T follicular helper cell (primary cell): Measurements from ENCODE around the gene PCDHGB2.
"Not testable (repeated sequence)": the region's sequence is repeated elsewhere in the genome, so short reads cannot be mapped to it uniquely, and the experiment has no call there.

Experiments used
- DNase-seq: peaks from one replicate; pipeline ENCODE4 v3.0.0-alpha.2; 2020; ENCODE audit warnings: low read depth
- total RNA-seq, 2 experiments: gene quantifications; one replicate each; lab custom pipeline; 2026; lab: John Stamatoyannopoulos, UW

PCDHGB2 gene
- total RNA-seq, result 0 to 0.30 reads per million in 2 experiments

DNA sequence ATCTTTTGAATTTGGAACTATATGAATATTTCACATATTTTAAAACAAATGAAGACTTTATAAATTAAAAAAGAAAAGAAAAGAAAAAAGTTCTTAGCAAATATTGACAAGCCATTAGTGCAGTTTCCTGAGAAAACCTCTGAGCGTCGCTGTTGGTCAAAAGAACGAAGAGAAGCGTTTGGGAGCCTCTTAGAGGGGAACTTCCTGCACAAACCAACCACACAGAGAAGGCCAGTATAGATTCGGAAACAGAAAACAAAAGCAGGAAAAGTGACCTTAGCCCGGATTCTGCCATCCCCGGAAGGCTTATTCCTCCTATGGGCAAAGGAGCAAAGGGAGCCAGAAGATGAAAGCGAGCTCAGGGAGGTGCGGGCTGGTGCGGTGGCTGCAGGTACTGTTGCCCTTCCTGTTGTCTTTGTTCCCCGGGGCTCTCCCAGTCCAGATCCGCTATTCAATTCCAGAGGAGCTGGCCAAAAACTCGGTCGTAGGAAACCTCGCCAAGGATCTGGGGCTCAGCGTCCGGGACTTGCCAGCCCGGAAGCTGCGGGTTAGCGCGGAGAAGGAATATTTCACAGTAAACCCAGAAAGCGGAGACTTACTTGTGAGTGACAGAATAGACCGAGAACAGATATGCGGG, at the start of gene PCDHGB2:
TSS of gene PCDHGB2 (plus strand) at position 205 of the 637 bp plus-strand sequence. CDS start at position 347, 142 bp downstream.
- DNase-seq, result no peak

DNA sequence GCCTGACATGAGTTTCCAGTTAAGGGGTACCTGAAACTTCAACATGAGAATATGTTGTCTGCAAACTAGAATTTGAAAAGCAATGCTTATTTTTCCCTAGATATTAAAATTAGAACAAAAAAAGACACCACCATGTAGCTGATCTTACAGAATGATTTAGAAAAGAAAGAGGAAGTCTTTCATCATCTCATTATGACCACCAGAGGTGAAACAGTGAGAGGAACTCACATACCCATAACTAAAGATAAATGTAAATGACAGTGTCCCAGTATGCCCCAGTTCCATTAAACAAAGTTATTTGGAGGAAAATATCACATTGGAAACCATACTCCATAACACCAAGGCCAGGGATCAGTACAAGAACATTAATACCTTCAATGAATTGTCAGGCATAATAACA, 46.1 kb upstream of the PCDHGB2 start:
- no peak for DNase-seq

DNA sequence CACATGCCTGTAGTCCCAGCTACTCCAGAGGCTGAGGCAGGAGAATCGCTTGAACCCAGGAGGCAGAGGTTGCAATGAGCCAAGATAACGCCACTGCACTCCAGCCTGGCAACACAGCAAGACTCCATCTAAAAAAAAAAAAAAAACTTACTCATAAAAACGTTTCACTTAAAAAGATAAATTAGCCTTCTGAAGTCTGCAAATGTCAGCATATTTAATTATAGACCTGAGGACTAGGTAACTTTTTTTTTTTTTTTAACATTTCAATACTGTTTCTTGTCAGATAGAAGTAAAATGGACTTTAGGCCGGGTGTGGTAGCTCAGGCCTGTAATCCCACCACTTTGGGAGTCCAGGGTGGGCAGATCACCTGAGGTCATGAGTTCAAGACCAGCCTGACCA, 42.8 kb upstream of the PCDHGB2 start:
- not testable (repeated sequence) for DNase-seq

DNA sequence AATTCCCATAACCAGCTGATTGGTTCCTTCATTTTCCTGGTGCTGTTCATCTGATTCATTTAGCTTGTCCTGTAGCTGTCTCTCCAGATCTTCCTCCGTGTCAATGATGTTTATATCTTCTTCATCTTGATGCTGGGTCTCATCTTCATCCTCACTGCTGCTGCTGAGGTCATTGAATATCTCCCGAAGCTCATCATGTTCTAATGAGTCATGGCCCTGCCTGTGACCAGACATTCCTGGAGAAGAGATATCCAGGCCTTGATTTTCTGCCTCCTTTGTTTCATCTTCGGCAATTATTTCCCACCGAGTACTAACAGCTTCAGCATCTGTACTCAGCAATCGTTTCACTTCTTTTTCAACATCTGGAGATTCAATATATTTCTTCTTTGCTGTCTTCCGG, 40.6 kb upstream of the PCDHGB2 start:
- DNase-seq, result no peak

DNA sequence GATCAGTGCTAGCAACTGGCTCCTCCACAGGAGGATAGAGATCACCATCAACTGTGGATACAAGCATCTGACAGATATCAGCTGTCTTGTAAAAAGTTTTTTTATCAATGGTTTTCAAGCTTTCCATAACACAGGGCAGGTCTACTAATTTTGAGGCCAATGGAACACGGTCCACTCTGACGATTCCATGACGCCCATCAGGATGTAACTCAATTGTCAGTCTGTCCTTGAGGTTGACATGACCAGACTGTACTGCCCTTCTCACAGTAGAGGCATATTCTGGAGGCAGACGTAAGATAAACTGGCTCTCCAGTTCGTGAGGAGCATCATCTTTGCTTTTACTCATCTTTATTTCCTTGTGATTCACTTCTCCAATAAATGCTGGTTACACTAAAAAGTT, 40.1 kb upstream of the PCDHGB2 start:
- DNase-seq, result no peak

DNA sequence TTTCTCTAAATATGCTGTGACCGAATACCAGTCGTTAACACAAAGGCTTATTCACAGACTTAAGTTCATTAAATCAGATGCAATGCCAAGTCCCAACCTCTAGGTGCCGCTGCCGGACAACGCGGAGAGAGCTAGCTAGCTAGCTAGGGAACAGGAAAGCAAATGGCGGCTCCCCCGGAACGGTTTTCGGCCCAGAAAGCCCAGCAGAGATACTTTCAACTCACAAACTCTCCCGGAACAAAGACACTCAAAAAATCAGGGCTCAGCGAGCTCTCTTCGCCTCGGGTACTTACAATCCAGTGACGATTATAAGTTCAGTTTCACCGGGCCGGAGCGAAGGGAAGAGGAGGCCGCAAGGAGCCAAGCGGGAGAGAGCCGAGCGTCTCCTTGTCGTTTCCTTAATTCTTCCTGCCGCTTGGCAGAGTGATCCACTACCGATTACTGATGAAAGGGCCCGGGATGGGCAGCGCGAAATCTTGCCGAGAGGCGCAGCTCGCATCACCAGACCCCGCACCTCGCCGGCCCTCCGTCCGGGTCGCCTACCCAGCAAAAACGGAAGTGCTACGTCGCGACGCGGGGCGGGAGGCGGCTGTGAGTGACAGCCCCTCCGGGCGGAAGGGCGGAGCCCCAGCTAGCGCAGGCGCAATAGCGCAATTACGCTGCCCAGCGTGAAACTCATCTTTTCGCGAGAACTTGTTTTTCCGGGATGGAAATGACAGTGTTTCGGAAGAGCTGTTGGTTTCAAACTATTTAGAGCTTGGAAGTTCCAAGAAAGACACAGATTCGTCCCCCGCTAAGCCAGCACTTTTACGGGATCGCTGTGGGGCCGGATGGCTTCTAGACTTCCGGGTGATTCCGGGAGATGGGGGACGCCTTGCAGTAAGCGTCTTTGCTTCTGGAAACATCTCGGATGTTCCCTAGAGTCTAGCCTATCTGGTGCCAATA, 39.3 kb upstream of the PCDHGB2 start, which contains the start of gene TAF7:
TSS of gene TAF7 (minus strand) at position 560 of the 945 bp plus-strand sequence. CDS start 740 bp downstream, outside the sequence.
- DNase-seq, result peak; percentile 86

DNA sequence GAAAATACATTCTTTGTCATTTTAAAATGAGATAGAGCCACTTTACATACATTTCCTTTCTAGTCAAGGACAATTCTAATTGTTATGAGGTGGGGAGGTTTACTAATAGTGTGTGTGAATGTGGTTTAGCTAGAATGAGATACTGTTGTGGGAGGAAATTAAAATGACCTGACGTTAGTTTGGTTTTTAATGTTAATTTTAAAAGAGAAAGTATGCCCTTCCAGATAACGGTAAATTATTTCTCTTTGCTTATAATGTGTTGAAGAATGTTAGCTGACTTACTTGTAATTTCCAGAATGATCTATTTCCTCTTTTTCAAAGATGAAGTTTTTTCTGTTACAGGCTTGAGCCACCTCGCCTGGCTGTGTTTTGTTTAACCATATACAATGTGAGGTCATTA, 37.5 kb upstream of the PCDHGB2 start:
- DNase-seq, result no peak

DNA sequence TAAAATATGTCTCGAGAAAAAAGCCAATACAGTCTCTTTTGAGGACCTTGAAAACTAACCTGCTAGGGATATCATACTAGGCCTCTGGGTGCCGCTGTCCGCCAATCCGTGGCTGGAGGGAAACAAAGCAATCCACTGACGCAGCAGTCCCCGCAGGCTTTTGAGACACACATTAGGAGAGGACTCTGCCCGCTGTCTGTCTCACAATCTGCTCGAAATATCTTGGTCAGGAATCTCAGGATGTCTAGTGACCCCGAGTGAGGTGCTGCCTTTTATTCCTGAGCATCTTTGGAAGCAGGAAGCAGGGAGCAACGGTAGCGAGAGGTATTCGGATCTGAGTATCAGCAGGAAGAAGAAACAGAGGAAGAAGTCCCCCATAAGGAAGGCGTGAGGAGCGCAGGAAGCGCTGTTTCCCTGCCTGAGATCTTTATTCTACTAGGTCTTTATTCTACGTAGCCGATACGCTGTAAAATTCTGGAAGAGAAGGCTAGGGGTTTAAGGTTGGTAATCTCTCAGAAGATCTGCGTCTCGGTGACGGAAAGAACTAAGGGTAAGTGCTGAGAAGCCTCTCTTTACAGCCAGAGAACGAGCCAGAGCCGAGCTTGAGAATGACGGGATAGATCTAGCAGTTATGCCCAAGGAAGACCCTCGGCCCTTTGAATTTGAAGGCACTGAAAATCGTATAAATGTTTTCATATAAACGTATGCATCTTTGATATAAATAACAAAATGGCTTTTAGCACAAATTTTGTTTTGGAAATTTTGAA, 33.5 kb upstream of the PCDHGB2 start:
- peak; percentile 50 for DNase-seq

DNA sequence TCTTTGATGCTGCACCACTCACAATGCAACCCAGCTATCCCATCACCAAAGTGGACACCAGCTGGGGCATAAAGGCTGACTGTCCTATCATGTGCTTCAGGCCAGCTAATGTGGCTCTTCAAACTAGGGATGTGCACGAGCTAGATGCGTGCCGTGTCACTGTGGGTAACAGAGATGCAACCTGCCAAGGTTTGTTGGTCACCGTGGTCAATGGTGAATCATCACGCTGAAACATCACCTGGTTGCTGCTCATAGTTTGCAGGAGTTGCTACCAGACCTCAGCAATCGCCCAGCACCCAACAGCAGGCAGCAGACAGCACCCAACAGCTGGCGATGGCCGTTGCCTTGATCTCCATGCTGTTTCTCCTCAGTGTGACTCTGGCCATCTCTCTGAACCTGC, 31.6 kb upstream of the PCDHGB2 start:
- no peak for DNase-seq

DNA sequence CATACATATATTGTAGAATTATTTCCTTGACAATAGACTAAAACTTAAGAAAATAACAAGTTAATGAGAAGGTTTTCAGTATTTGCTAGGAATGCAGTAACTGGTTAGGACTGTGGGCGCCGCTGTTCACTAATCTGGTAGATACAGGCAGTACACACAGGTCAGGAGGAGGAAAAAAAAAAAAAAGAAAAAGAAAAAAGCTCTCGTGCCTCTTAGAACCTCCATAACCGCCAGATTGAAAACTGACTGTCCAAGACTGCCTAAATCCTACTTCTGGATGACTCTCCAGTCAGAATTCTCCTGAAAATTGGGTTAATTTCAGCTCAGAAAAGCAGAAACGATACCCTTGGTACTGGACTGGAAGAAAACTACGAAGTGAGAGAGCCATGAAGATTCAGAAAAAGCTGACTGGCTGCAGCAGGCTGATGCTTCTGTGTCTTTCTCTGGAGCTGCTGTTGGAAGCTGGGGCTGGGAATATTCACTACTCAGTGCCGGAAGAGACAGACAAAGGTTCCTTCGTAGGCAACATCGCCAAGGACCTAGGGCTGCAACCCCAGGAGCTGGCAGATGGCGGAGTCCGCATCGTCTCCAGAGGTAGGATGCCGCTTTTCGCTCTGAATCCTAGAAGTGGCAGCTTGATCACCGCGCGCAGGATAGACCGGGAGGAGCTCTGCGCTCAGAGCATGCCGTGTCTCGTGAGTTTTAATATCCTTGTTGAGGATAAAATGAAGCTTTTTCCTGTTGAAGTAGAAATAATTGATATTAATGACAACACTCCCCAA, 29.3 kb upstream of the PCDHGB2 start, which contains the start of gene PCDHGA1:
TSS of gene PCDHGA1 (plus strand) at position 216 of the 782 bp plus-strand sequence.
- DNase-seq, result no peak

DNA sequence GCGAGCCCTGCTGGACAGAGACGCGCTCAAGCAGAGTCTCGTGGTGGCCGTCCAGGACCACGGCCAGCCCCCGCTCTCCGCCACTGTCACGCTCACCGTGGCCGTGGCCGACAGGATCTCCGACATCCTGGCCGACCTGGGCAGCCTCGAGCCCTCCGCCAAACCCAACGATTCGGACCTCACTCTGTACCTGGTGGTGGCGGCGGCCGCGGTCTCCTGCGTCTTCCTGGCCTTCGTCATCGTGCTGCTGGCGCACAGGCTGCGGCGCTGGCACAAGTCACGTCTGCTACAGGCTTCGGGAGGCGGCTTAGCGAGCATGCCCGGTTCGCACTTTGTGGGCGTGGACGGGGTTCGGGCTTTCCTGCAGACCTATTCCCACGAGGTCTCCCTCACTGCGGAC, 27.2 kb upstream of the PCDHGB2 start:
- not testable (repeated sequence) for DNase-seq

DNA sequence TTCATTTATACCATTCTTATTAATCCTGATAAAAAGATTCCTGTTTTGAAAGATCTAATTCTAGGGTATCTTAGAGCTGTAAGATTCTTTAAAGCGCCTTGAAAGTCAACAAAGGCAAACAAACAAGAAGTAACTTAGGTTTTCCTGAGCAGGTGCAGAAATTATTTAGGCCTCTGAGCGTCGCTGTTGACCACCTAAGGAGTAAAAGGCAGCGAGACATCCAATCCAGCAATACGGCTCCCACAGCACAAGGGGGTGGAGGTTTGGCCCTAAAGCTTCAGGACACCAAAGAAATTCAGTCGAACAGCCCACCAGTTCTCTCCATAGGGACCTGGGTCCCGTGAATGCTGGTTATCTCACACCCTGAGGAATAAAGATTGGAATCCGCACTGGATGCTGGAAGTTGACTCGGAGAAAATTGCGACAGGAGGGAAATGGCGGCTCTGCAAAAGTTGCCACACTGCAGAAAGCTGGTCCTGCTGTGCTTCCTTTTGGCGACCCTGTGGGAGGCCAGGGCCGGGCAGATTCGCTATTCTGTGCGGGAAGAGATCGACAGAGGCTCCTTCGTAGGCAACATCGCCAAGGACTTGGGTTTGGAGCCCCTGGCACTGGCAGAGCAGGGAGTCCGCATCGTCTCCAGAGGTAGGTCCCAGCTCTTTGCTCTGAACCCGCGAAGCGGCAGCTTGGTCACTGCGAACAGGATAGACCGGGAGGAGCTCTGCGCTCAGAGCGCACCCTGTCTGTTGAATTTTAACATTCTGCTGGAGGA, 21.1 kb upstream of the PCDHGB2 start, which contains the start of gene PCDHGA2:
TSS of gene PCDHGA2 (plus strand) at position 223 of the 769 bp plus-strand sequence.
- DNase-seq, result no peak

DNA sequence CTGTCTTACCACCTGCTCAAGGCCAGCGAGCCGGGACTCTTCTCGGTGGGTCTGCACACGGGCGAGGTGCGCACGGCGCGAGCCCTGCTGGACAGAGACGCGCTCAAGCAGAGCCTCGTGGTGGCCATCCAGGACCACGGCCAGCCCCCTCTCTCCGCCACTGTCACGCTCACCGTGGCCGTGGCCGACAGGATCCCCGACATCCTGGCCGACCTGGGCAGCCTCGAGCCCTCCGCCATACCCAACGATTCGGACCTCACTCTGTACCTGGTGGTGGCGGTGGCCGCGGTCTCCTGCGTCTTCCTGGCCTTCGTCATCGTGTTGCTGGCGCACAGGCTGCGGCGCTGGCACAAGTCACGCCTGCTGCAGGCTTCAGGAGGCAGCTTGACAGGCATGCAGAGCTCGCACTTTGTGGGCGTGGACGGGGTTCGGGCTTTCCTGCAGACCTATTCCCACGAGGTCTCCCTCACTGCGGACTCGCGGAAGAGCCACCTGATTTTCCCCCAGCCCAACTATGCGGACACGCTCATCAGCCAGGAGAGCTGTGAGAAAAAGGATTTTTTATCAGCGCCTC, 18.9 kb upstream of the PCDHGB2 start:
- DNase-seq, result not testable (repeated sequence)

DNA sequence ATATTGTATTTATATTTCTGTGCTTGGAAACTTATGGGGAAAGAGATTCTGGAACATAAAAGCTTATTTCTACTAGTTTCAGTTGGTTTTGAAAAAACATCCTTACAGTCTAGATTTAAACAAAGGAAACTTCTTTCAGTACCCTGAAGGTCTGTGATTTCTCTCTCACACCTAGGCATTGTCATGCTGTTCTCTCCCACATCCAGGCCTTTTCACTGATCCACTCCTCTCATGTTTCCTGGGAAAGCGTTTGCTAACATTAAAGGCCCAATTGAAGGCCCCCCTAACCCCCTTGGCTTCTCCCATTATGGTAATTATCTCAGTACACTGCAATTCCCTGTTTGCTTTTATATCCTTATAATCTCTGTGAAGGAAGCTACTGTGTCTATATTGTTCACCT, 17.0 kb upstream of the PCDHGB2 start:
- no peak for DNase-seq

DNA sequence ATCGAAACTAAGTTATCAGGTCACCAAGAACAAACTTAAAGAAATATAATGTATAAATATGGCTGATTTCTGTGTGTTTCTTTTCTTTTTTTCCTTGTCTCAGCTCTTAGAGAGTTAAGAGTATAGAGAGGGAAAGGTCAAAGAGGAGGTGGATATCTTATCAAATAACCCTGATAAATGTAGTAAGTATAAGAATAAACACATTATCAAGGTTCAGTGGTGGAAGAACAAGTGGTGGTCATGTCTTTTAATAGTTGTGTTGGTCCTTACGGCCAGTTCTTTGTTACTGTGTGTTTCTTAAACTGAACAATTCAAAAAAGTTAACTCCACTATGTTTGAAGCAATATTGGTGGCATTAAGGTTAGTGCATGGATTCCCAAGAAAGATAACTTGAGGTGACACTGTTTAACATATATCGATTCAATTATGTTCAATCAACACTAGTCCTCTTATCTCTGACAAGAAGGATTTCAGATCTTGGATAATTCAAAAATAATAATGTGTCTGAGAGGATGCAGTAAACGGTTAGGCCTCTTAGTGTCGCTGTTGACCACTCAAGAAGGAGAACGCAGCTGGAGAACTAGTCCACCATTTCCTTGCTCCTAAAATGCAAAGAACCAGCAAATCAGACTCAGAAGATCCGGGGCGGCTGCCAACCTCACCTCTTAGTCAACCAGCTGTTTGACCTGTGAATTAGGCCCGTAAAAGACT, 16.4 kb upstream of the PCDHGB2 start, which contains the start of gene PCDHGA3:
TSS of gene PCDHGA3 (plus strand) at position 588 of the 711 bp plus-strand sequence. CDS start 205 bp downstream, outside the sequence.
- DNase-seq, result no peak

DNA sequence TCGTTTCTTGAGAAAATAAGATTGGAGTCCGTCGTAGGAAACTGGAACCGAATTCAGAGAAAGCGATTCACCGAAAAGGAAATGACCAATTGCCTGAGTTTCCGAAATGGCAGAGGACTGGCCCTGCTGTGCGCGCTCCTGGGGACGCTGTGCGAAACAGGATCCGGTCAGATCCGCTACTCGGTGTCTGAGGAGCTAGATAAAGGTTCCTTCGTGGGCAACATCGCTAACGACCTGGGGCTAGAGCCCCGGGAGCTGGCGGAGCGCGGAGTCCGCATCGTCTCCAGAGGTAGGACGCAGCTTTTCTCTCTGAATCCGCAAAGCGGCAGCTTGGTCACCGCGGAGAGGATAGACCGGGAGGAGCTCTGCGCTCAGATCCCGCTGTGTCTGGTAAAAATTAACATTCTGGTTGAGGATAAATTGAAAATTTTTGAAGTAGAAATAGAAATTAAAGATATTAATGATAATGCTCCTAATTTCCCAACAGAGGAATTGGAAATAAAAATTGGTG, 15.8 kb upstream of the PCDHGB2 start:
- DNase-seq, result no peak

DNA sequence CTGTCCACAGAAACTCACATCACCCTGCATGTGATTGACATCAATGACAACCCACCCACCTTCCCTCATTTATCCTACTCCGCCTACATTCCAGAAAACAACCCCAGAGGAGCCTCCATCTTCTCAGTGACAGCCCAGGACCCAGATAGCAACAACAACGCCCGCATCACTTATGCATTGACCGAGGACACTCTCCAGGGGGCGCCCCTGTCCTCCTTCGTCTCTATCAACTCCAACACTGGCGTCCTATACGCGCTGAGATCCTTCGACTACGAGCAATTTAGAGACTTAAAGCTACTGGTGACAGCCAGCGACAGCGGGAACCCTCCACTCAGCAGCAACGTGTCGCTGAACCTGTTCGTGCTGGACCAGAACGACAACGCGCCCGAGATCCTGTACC, 14.5 kb upstream of the PCDHGB2 start:
- DNase-seq, result no peak

DNA sequence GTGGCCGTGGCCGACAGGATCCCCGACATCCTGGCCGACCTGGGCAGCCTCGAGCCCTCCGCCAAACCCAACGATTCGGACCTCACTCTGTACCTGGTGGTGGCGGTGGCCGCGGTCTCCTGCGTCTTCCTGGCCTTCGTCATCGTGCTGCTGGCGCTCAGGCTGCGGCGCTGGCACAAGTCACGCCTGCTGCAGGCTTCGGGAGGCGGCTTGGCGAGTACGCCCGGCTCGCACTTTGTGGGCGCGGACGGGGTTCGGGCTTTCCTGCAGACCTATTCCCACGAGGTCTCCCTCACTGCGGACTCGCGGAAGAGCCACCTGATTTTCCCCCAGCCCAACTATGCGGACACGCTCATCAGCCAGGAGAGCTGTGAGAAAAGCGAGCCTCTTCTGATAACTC, 13.8 kb upstream of the PCDHGB2 start:
- not testable (repeated sequence) for DNase-seq
